NT2/D1 (cell line): Measurements from ENCODE around the gene CLUH.

ENCODE experiments used
- DNase-seq: peaks from one replicate; pipeline ENCODE4 v3.0.0-alpha.2; 2011; ENCODE audit warnings: low read depth, low spot score
- H3K27me3 ChIP-seq: 2 replicates; pipeline ENCODE4 v1.6.0; 2011; ENCODE audit warnings: mild to moderate bottlenecking; ENCODE audit not compliant: insufficient read length, insufficient read depth
- H3K36me3 ChIP-seq: 2 replicates; pipeline ENCODE4 v1.6.1; 2011; ENCODE audit warnings: mild to moderate bottlenecking, low read length, mixed read lengths; ENCODE audit not compliant: insufficient read depth, insufficient read length
- H3K4me1 ChIP-seq: 2 replicates; pipeline ENCODE4 v1.5.1; 2011; ENCODE audit not compliant: insufficient read depth, insufficient read length
- H3K4me3 ChIP-seq: 2 replicates; pipeline ENCODE4 v1.5.1; 2011; ENCODE audit warnings: low read depth; ENCODE audit not compliant: insufficient read length
- H3K9ac ChIP-seq: 2 replicates; pipeline ENCODE4 v1.6.0; 2011; ENCODE audit warnings: low read depth; ENCODE audit not compliant: insufficient read length
- H3K9me3 ChIP-seq: 2 replicates; pipeline ENCODE4 v1.5.1; 2011; ENCODE audit warnings: mild to moderate bottlenecking, low read length; ENCODE audit not compliant: insufficient read depth
- SUZ12 ChIP-seq: IDR thresholded peaks from 2 replicates; pipeline ENCODE4 v1.6.1; 2011; ENCODE audit not compliant: insufficient read length, insufficient read depth; ENCODE audit errors: extremely low read depth
- YY1 ChIP-seq: IDR thresholded peaks from 2 replicates; pipeline ENCODE4 v1.6.1; 2011; ENCODE audit not compliant: insufficient read length, insufficient read depth
- ZNF274 ChIP-seq: IDR thresholded peaks from 2 replicates; pipeline ENCODE4 v1.6.1; 2011; ENCODE audit warnings: mild to moderate bottlenecking, low read depth, low read length

CLUH gene

GRCh38 chr17:2711608-2712299, at the start of gene CLUH:
Gene CLUH (minus strand): TSS chr17:2711764. CDS start chr17:2711661, 103 bp downstream.
- Histone ChIP-seq H3K36me3 (peaks cover 10% of the 10 kb centered on the region), H3K4me1 (peaks cover 29% of the 10 kb centered on the region)
- TF ChIP-seq YY1, result no peak
- TF ChIP-seq ZNF274, result no peak
- TF ChIP-seq SUZ12, result no peak

GRCh38 chr17:2758870-2759269, 47.3 kb upstream of the CLUH start:
- H3K36me3 ChIP-seq, result no peaks in the 10 kb centered on the region
- peaks cover 4% of the 10 kb centered on the region for H3K4me1 ChIP-seq
- TF ChIP-seq SUZ12 (no peak), YY1 (no peak), ZNF274 (no peak)
- DNase-seq, result no peak
- H3K27me3 ChIP-seq, result peaks cover 4% of the 10 kb centered on the region
- H3K4me3 ChIP-seq, result no peak overlapping the region
- H3K9ac ChIP-seq, result no peak overlapping the region
- no peaks in the 10 kb centered on the region for H3K9me3 ChIP-seq

More at GRCh38 chr17:2711608-2712299, at the start of gene CLUH:
- no peak for DNase-seq
- no peaks in the 10 kb centered on the region for H3K9me3 ChIP-seq
- peaks cover 9% of the 10 kb centered on the region for H3K27me3 ChIP-seq
- H3K4me3 ChIP-seq, result peak within 1 kb of the TSS; percentile 72
- peak within 1 kb of the TSS; percentile 89 for H3K9ac ChIP-seq

- Histone ChIP-seq H3K9me3 (no peaks in the 10 kb centered on the region), H3K4me3 (peak overlapping the region; percentile 47), H3K4me1 (peaks cover 8% of the 10 kb centered on the region), H3K27me3 (peaks cover 6% of the 10 kb centered on the region), H3K9ac (peak overlapping the region; percentile 72), H3K36me3 (no peaks in the 10 kb centered on the region)
- no peak for DNase-seq
- no peak for TF ChIP-seq SUZ12
- TF ChIP-seq YY1, result no peak
- no peak for TF ChIP-seq ZNF274
These were observed 44.5 kb upstream of the CLUH start for GRCh38 chr17:2755891-2756724.

- TF ChIP-seq ZNF274 (no peak), YY1 (no peak), SUZ12 (no peak)
- no peaks in the 10 kb centered on the region for H3K36me3 ChIP-seq
- no peak overlapping the region for H3K4me3 ChIP-seq
- H3K27me3 ChIP-seq, result peaks cover 23% of the 10 kb centered on the region
- H3K4me1 ChIP-seq, result peaks cover 4% of the 10 kb centered on the region
- no peak for DNase-seq
- H3K9ac ChIP-seq, result no peak overlapping the region
- no peaks in the 10 kb centered on the region for H3K9me3 ChIP-seq
These were observed 39.9 kb upstream of the CLUH start for GRCh38 chr17:2751491-2751890.

GRCh38 chr17:2750721-2751120, 39.2 kb upstream of the CLUH start:
- DNase-seq, result no peak
- Histone ChIP-seq H3K9ac (no peak overlapping the region), H3K4me3 (no peak overlapping the region), H3K36me3 (no peaks in the 10 kb centered on the region), H3K9me3 (no peaks in the 10 kb centered on the region), H3K4me1 (peaks cover 3% of the 10 kb centered on the region), H3K27me3 (peaks cover 23% of the 10 kb centered on the region)
- TF ChIP-seq SUZ12 (no peak), ZNF274 (no peak)

- TF ChIP-seq YY1 (no peak), SUZ12 (no peak), ZNF274 (no peak)
- Histone ChIP-seq H3K4me3 (peak overlapping the region; percentile 30), H3K4me1 (peaks cover 3% of the 10 kb centered on the region), H3K9me3 (no peaks in the 10 kb centered on the region), H3K36me3 (no peaks in the 10 kb centered on the region), H3K27me3 (peaks cover 23% of the 10 kb centered on the region), H3K9ac (no peak overlapping the region)
- DNase-seq, result peak; percentile 68
These were observed 38.2 kb upstream of the CLUH start for GRCh38 chr17:2749784-2750181.

- Histone ChIP-seq H3K9ac (peak within 1 kb of the TSS; percentile 67), H3K27me3 (peaks cover 23% of the 10 kb centered on the region), H3K9me3 (no peaks in the 10 kb centered on the region), H3K4me3 (peak within 1 kb of the TSS; percentile 36), H3K36me3 (no peaks in the 10 kb centered on the region), H3K4me1 (peaks cover 5% of the 10 kb centered on the region)
- no peak for TF ChIP-seq ZNF274
- no peak for TF ChIP-seq YY1
- TF ChIP-seq SUZ12, result no peak
- no peak for DNase-seq
These were observed 37.7 kb upstream of the CLUH start, which contains the start of gene CCDC92B for GRCh38 chr17:2749058-2749783. Gene CCDC92B (minus strand): TSS chr17:2749652. CDS start chr17:2735145, 14,507 bp downstream.
